H54 (cell line): Measurements from ENCODE around the gene CDC42BPB.

Experiments used
- DNase-seq: peaks from one replicate; pipeline ENCODE4 v3.0.0; 2011; ENCODE audit warnings: low spot score, mixed read lengths; ENCODE audit not compliant: insufficient read length
- FAIRE-seq: peaks from 3 replicates; lab custom pipeline; 2011; peaks lifted over from hg19 to GRCh38; lab: Jason Lieb, UNC
- POLR2A ChIP-seq: IDR thresholded peaks from 2 replicates; pipeline ENCODE4 v1.6.1; 2011; ENCODE audit warnings: low read depth, mild to moderate bottlenecking, low read length

Gene CDC42BPB

DNA sequence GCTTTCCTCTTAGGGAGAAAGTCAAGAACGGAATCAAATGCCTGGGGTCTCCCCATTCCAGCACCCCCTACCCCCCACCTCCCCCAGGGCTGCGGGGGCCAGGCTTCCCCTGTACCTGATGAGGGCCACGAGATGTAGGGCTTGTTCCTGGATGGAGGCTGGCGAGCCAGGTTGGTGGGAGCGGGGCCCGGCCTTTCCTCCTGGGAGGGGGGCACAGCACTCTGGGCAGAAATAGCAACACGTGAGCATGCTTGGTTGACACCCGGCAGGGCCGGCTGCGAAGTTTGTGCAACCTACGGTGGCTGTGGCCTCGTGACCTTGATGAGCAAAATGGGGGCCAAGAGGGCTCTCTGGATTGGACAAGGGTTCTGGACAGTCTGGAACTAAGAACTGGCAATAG lies 119.2 kb downstream of the CDC42BPB start:
- no peak for DNase-seq
- no peak for FAIRE-seq
- TF ChIP-seq POLR2A, result no peak

DNA sequence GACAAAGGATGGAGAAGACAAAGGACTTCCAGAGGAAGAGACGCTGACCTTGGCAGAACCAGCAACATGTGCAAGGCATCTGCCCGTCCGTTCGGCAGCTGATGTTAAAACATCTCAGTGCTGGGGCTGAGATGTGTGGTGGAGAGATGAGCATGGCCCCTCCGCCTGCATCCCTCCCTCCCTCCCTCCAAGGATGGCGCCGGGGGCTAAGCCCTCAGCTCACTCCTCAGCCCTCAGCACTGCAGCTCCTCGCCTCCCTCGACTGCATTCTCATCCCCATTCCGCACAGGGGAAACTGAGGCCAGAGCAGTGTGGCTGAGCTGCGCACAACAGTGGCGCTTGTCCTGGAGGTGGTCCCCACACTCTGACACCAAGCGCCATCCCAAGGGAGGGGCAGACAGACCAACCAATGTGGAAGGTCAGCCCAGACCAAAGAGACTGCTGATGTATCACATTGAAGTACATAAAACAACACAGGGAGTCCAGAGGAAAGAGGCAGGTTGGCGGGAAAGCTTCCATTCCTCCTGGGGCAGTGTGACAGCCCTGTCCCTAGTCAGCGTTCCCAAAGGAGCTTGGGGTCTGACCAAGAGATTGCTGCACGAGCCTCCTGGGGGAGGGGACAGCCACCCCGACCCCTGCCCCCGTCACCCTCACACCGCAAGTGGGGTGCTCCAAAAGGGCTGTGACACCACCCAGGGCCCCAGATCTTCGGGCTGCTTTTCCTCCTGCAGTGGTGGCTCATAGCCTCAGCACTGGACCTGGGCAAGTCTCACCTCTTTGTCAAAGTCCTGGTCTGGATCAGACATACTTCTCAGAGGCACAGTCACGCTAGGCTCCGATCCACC lies 119.8 kb downstream of the CDC42BPB start:
- no peak for FAIRE-seq
- TF ChIP-seq POLR2A, result no peak
- no peak for DNase-seq

DNA sequence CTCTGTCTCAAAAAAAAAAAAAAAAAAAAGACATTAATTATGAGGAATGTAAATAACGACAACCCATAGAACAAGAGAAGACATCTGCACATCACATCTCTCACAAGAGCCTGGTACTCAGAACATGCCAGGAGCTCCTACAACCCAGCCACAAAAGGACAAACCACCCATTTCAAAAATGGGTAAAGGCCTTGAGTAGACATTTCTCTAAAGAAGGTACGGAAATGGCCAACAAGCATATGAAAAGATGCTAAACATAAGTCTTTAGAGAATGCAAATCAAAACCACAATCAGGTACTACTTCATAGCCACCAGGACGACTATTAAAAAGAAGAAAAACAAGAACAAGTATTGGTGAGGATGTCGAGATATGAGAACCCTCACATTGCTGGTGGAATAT lies 121.6 kb downstream of the CDC42BPB start:
- DNase-seq, result no peak
- TF ChIP-seq POLR2A, result no peak
- no peak for FAIRE-seq

DNA sequence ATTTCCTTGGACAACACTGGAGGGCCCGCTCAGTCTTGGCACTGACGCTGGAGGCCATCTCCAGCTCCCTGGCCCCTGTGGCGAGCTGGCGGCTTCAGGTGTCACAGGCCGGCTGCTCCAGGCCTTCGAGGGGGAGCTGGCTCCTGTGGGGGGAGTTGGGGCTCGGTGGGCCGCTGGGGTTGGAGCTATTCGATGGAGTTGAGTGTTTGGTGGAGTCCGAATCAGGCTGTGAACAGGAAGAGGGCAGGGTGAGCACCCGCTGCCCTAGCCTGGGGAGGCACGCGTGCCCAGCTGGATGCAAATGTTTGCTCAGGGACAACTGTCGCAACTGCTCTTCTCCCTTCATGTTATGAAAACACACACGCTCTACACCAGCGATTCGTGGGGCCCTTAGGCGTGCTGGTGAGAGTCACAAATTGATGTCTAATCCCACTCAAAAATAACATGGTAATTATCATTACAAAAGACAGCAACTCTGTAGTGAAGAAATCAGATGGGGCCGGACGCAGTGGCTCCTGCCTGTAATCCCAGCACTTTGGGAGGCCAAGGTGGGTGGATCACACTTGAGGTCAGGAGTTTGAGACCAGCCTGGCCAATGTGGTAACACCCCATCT lies 123.6 kb downstream of the CDC42BPB start:
- no peak for TF ChIP-seq POLR2A
- FAIRE-seq, result no peak
- no peak for DNase-seq

DNA sequence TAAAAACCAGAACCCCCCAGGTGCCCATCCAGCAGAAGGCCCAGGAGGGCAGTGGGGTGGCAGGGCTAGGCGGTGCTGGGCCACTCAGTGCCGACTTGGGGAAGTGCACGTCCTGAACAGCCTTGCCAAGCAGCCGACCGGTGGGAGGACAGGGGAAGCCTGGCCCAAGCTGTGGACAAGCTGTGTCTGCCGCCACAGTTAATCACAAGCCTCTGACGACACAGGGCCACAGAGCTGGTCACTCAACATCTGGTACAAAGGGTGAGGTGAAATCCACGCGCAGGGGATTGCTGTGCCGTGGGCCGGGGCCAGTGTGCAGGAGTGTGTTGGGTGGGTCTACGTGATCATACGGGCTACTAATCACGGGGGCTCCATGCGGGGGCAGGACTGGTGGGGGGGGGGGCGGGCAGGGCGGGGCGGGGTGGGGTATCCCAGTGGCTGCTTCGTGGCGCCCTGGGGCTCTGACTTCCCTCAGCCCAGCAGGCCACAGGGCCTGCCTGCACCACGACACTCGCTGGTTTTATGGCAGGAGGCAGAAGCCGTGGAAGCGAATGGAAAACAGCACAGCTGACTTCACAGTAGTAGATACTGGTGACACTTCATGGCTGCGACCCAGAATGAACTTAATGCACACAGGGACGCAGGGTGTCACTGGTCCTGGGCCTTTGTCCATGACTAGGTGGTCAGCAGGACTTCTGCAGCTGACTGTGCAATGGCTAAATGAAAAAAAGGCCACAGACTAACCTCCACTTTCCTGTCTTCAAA lies 124.7 kb downstream of the CDC42BPB start:
- TF ChIP-seq POLR2A, result no peak
- FAIRE-seq (no peak), DNase-seq (no peak)

DNA sequence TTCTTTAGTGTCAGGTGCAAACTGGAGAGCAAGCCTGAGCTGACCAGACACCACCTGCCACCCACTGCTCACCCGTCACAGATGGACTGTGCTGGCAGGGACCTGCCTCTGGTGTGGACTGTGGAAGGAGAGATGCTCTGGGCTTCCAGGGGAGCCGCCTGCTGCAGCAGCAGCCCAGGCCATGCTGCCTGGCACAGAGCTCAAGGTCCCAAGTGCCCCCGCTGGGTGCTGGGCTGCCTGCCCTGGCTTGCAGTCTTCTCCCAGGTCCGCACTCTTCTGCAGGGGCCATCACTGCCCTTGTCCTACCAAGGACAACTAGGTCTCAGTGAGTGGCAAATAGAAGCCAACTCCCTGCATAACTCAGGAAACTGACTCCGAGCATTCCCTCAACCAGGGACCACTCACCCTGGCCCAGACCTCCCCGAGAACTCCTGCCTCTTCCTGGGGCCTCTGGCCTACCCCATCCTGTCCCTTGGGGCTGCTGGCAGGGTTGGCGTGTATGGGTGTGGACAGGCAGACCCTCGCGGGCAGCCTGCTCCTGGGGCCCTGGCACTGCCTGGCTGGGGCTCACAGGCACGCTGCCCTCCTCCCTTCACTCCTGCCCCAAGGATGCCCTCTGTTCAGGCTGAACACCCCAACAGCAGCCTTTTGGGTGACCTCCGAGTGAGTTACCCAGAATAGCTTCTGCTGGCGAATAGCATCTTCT lies 125.6 kb downstream of the CDC42BPB start:
- no peak for FAIRE-seq
- no peak for TF ChIP-seq POLR2A
- DNase-seq, result no peak

DNA sequence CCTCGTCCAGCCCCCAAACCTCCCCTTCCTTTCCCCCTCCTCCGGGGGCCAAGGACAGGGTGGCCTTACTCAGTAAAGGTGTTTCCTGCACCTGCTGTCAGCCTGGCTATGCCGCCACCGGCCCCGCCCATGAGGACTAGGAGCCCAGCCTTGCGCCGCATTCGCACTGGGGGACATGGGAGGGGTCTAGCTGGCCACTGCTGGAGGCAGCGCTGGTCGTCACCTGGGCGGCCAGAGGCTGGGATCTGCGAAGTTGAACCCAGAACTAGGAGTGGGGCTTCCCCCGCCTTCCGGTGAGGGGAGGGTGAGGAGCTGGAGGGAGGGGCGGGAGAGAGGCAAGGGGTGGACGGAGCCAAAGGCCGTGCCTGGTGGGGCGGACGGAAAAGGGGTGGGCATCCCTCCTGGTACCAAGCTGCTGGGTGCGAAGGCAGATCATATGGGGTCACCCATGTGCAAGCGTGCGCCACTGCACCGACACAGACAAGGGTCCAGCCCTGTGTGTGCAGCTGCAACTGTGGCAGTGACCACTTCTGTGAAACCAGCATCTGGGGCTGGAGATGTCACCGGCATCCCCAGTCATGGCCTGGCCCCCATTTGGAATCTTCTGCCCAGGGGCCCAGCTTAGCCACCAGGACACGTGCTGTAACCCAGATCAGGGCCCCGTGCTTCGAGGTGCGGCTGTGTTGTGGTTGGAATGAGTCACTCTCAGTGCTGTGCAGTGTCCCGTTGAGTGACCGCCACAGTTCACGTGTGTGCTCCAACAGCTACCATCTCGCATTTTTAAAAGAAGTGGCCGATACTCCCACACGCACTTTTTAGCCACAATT lies 126.4 kb downstream of the CDC42BPB start:
- FAIRE-seq, result peak; percentile 80
- DNase-seq, result peak; percentile 89
- TF ChIP-seq POLR2A, result no peak

DNA sequence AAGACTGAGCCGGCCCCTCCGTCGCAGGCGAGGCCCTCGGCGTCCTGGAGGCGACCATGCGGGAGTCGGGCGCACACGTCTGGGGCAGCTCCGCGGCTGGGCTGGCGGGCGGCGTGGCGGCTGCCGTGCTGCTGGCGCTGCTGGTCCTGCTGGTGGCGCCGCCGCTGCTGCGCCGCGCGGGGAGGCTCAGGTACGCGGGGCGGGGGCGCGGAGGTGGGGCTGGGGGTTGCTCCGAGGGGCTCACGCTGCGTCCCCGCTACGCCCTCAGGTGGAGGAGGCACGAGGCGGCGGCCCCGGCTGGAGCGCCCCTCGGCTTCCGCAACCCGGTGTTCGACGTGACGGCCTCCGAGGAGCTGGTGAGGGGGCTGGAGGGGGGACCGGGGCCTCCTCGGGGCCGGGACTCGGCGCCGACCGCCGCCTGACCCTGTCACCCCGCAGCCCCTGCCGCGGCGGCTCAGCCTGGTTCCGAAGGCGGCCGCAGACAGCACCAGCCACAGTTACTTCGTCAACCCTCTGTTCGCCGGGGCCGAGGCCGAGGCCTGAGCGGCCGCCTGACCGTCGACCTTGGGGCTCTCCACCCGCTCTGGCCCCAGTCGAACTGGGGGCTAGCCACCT lies 127.1 kb downstream of the CDC42BPB start:
- no peak for TF ChIP-seq POLR2A
- no peak for FAIRE-seq
- DNase-seq, result no peak

DNA sequence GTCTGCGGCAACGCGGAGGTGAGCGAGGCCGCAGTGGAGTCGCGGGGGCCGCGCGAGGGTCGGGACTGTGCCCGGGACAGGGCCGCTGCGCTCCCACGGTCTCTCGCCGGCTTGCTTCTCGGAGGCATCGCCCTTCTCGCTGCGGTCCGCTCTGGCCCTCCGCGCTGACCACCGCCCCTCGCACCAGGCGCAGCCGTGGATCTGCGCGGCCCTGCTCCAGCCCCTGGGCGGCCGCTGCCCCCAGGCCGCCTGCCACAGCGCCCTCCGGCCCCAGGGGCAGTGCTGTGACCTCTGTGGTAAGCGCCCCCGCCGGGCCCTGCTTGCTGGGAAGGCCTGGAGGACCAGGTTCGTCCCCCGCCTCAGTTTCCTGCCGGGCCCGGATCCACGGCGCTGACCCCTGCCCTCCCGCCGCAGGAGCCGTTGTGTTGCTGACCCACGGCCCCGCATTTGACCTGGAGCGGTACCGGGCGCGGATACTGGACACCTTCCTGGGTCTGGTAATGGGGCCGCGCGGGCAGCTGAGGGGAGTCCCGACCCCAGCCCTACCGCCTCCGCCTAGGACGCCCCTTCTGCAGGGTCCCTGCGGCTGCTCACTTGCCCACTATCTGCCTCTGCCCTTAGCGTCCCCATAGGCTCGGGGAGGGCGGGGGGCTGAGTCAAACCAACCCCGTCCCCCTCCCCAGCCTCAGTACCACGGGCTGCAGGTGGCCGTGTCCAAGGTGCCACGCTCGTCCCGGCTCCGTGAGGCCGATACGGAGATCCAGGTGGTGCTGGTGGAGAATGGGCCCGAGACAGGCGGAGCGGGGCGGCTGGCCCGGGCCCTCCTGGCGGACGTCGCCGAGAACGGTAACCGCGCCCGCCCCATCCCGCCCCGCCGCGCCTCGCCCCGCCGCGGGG lies 127.9 kb downstream of the CDC42BPB start:
- DNase-seq (no peak), FAIRE-seq (no peak)
- no peak for TF ChIP-seq POLR2A

DNA sequence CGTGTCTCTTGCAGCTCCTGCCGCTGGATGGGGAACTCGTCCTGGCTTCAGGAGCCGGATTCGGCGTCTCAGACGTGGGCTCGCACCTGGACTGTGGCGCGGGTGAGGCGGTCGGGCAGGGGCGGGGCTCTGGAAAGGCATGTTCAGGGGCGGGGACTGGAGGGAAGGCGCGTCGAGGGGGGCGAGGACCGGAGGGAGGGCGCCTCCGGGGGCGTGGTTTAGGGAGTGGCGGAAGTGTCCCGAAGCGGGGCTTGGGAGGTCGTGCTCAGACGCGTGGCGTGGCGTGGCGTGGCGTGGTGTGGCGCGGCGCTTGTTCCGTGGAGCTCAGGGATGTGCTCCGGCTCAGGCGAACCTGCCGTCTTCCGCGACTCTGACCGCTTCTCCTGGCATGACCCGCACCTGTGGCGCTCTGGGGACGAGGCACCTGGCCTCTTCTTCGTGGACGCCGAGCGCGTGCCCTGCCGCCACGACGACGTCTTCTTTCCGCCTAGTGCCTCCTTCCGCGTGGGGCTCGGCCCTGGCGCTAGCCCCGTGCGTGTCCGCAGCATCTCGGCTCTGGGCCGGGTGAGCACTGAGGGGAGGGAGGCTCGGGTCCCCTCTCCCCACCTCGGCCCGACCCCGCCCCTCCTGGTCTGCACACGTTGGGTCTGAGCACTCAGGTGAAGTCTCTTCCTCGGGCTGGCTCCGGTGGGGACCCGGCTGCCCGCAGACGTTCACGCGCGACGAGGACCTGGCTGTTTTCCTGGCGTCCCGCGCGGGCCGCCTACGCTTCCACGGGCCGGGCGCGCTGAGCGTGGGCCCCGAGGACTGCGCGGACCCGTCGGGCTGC lies 128.7 kb downstream of the CDC42BPB start:
- FAIRE-seq, result no peak
- no peak for DNase-seq
- TF ChIP-seq POLR2A, result no peak
